Activated CD8-positive, alpha-beta memory T cell treated with anti-CD3 and anti-CD28 coated beads, Interleukin-2, amount 50 U/mL, for 1 hour (primary cell): ENCODE data around the gene GALNT18.
"Not testable (repeated sequence)": the region's sequence is repeated elsewhere in the genome, so short reads cannot be mapped to it uniquely, and the experiment has no call there.

ENCODE experiments used
- DNase-seq: peaks from one replicate; pipeline ENCODE4 v3.0.0-alpha.2; 2020; ENCODE audit errors: extremely low read depth

Gene GALNT18

DNA sequence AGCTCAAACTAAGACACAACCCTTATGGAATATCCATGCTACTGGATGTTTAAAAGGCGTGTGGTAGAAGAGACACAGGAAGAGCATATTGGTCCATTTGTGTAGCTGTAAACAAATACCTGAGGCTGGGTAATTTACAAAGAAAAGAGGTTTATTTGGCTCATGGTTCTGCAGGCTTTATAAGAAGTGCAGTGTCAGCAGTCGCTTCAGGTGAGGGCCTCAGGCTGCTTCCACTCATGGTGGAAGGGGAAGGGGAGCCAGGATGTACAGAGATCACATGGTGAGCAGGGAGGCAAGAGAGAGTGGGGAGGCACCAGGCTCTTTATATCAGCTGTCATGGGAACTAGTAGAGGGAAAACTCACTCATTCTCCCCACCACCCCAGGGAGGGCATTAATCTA lies 237.0 kb downstream of the GALNT18 start:
- no peak for DNase-seq

DNA sequence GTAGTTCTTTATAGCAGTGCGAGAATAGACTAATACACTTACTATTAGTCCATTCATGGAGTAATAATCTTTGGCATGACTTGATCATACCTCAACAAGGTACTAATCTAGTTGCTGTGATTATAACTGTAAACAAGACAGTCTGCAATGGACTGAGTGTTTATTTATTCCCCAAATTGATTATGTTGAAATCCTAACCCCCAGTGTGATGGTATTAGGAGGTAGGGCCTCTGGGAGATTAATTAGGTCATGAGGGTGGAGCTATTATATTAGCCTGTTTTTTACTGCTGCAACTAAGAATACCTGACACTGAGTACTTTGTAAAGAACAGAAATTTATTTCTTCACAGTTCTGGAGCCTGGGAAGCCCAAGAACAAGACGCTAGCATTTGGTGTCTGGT lies 237.8 kb downstream of the GALNT18 start:
- no peak for DNase-seq

DNA sequence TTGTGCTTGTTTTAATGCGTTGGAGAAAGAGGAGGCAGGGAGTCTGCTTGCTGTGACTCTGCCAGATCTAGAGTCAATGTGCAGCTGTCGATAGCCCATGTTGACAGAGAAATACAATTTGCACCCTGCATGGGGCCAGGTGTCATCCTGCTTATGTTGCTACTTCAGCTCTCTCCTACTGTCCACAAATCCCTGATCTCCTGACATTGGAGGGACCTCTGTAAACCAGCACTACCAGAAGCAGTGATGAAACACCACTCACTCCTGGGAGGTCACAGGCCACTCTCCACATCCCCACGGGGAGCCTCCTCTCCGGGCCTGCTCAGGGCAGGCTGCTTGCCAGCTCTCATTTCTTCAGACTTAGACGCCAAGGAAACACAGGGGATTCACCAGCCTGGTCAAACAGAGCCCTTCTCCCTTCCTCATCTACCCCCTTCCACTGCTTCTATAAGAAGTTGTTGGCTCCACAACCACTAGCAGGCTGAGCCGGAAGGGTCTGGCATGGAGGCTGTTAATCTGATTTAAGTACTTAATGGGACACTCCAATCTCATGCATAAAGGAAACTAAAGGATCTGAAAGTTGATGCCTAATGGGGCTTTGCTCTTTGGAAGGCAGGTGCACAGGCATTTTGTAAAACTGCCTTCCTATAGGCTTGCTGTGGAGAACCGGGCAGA lies 238.8 kb downstream of the GALNT18 start:
- no peak for DNase-seq

GRCh38 chr11:11381471-11382105 lies 240.2 kb downstream of the GALNT18 start:
- no peak for DNase-seq

GRCh38 chr11:11380883-11381282 lies 240.9 kb downstream of the GALNT18 start:
- no peak for DNase-seq

- no peak for DNase-seq
Measured at GRCh38 chr11:11380340-11380739, 241.5 kb downstream of the GALNT18 start.

DNA sequence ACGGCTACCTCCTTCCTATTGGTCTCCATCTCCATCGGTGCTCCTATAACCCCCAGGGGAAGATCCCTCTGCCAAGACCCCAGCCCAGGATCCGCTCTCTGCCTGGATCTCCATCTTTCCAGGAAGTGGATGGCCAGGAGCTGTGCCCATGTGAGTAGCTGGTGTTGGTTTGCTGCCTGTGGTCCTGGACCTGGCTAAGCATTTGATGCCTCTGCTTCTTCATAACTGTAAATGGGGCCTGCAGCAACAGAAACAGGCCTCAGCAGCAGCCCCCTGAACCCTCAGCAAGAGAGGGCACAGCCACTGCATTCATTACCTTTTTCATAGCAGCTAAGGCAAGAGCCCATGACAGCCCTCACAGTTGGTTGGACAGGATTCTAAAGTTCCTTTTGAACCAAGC lies 242.1 kb downstream of the GALNT18 start:
- DNase-seq: no peak

GRCh38 chr11:11378184-11378940 lies 243.4 kb downstream of the GALNT18 start:
- no peak for DNase-seq

DNA sequence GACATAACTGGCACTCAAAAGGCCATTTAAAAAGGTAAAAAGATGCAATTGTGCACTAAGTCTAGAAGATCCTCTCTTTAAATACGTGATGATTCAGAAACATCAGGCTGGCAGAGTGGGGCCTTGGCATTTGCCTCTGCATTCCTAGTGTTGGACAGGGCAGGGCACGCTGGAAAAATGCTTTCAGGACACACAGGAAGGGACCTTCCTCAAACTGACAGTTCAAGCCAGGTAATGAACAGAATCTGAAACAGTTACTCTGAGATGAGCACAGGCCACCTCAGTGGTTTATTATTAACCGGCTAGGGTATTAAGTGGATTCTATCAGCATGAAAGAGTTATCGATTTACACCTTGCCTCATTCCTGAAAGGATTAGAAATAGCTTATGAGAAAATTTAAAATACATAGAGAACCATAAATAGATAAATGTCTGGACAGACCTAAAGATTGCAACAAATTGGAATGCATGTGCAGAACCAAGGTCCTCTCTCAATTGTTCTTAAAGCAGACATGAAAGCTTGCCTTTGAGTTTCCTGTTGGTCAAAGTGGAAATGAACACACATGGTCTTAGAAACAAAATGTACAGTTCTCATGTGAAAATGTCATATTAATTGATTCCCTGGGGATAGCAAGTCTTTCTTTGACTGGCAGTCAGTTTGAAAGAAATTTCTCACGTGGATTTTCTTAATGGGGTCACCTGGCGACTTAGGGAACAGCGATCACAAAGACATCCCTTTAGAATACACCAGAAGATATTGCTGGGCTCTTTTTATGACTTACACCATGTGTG lies 247.3 kb downstream of the GALNT18 start:
- no peak for DNase-seq

DNA sequence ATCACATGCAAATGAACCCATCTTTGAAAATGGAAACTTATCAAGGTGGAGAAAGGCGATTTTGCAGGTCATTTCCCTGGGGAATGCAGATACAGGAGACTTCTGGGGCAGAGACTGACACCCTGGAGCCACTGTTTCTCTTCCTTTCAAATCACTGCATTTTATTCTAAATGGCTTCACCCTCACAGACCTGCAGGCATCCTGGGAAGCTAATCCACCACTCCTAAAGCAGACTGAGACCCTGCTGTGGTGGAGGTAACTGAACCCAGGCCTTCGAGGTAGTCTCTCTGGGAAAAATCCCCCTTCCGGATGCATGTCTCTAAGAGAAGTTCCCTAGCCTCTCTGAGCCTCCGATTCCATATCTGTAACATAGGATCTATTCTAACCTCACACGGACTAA lies 247.9 kb downstream of the GALNT18 start:
- no peak for DNase-seq

GRCh38 chr11:11372461-11372860 lies 249.3 kb downstream of the GALNT18 start:
- DNase-seq: no peak

DNA sequence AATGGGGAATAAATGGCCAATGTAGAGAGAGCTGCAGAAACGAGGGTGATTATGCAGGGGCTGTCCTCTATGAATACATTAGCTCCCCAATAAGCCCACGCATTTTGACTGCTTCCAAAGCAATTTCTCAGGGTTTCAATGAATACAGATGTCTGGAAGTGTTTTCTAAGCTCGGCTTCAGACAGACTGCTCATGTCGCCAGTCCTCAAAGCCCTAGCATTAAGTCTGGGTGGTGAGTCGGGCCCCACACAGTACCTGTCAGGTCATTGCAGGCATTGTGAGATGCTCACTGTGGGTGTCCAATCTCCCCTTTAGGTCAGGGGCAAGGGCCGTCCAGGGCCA lies 250.9 kb downstream of the GALNT18 start:
- no peak for DNase-seq

DNA sequence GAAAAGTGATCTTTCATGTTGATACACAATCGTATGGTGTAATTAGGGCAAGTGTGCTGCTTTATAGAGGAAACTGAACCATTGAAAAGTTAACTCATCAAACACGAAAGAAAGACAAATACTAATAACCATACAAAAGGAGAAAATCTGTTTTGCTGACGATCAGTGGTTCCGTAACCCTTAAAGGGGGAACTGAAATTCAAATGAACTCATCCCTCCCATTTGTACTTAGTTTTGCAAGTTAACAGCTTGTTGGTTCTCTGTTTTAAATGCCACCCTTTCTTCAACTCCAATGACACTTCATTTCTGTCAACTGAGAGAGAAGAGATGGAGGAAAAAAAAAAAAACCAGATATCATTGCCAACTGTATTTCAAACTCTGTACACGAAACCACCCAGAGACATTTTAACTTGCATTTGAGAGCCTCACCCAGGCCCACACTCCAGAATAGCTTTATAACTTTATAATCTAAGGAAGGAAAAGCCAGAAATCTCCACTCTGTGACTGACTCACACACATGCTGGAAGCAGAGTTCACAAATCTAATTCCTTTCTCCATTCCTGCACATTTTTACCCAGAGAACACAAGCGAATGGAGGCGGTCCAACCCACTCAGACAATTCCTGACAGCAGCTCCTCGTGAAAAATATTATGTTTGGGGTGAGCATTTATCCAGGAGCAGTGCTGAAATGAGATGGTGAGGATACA lies 251.4 kb downstream of the GALNT18 start:
- DNase-seq: no peak

DNA sequence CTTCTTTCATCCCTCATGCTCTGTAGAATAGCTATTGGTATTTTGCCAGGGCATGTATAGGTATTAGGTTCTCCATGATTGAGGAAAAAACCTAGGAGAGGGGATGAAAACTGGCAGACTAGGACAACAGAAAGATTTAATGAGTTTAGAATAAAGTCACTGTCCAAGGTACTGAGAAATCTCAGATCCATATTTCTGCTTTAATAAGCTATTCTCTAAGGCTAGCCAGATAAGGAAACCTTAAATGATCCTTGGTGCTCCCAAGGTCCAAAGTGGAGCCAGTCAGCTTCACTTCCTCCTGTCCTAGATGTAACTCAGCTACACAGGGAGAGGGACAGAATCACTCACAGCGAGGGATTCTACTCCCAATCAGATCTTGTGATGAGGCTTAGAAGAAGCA lies 255.0 kb downstream of the GALNT18 start:
- no peak for DNase-seq

DNA sequence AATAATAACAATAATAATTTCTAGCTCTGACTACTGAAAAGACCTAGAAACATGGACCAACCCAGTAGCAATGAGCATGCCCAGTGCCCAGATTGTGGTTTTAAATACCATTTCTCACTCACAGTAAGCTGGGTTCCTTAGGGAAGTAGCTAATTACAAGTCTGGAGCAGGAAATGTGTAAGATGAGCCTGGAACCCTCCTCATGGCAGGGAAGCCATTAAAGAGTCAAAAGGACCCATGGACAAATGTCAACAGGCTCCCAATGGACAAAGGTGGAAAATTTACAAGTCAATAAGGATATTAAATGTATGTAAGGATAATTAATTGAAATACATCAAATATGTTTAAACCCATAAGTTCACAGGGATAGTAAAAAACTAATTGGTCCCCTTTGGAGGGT lies 258.1 kb downstream of the GALNT18 start:
- no peak for DNase-seq

- DNase-seq: no peak
Measured at GRCh38 chr11:11359611-11360010, 262.2 kb downstream of the GALNT18 start.

- DNase-seq: no peak
Measured at GRCh38 chr11:11356842-11357241, 265.0 kb downstream of the GALNT18 start.

DNA sequence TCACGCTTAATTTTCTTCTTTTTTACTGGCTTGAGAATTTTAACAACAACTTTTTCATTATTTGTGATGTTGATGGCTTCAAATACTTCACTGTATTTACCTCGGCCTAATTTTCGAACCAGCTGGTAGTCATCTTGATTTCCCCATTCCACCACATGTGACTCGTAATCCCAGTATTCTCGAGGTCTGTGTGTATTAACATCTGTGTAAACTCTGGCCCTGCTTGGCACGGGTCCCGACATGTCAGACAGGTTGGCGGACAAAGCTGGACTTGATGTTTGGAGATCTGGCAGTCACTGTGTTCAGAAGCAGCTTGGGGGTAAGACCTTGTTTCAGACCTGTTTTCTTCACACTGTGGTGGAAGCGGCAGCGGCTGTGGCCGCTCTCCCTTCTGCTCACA lies 268.9 kb downstream of the GALNT18 start, which contains the start of gene CSNK2A3:
Gene CSNK2A3 (minus strand): TSS at position 373 of the 400 bp plus-strand sequence. CDS start 131 bp downstream, at position 242.
- not testable (repeated sequence) for DNase-seq

DNA sequence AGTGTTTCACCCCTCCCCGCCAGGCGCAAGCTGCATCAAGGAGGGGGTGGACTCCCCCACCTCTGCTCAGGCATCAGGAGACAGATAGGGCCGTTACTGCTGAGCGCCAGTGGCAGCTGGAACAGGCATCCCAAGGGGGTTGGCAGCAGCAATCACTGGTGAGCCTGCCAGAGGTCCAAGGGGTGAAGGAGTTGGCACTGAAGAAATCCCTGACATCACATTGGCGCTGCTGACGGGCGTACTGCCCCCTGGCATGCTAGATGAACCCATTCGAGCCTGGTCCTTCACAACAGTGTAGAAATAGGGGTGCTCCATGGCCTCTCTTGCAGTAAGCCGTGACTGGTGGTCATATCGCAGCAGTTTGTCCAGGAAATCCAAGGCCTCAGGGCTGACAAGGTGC lies 270.0 kb downstream of the GALNT18 start:
- DNase-seq: not testable (repeated sequence)

DNA sequence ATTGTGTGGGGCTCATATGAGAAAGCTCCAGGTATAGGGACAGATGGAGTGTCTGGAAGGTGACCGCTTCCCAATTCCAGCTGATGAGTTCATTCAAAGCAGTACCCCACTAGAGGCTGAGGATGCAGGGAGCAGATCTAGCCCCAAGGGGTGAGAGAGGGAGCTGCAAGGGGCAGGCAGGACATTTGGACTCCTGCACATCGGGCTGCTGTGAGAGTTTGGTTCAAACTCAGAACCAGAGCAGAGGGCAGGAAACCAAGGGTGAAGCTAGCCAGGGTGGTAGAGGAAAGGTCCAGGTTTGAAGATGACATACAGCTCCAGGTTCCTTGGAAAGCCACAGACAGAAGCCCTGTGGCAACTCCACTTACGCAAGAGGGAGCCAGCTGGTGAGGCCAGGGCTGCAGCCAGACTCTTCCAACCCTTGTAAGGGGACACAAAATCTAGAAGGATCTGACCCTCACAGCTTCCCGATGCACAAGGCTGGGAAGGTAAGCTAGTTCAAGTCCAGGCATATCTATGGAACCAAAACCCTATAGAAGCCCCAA lies 270.7 kb downstream of the GALNT18 start:
- DNase-seq: no peak

GRCh38 chr11:11349870-11350337 lies 271.9 kb downstream of the GALNT18 start:
- DNase-seq: no peak
